K562 (cell line): ENCODE data around the gene FGF21. TPM values are rescaled to one million over a fixed set of nuclear protein-coding genes. Genes with fewer than 3 reads are reported as not detected.
A peak's percentile ranks its signal among the peaks of the same experiment; 100 is the strongest.

ENCODE experiments used
- CBX2 ChIP-seq: fragments of 200-600 bp; sonication (generic); IDR thresholded peaks from one replicate; pipeline ENCODE4 v1.6.1; 2012; ENCODE audit warnings: mild to moderate bottlenecking, low read length, inconsistent platforms; ENCODE audit not compliant: insufficient read depth, poor library complexity, severe bottlenecking
- CTBP1 ChIP-seq: fragments of 450-650 bp; IDR thresholded peaks from 2 replicates; pipeline ENCODE4 v1.6.1; 2016; ENCODE audit warnings: borderline replicate concordance
- FOS ChIP-seq: IDR thresholded peaks from 3 replicates; pipeline ENCODE4 v1.6.1; 2011; ENCODE audit not compliant: insufficient read length; ENCODE audit errors: extremely low read depth
- KDM1A ChIP-seq, 2 experiments: fragments of 450-650 bp; IDR thresholded peaks; 2 replicates each; pipeline ENCODE4 v1.6.1; 2016; ENCODE audit warnings: mild to moderate bottlenecking in 2 of 2
- MYC ChIP-seq, 2 experiments: fragments of 250-450 bp in 1 of 2; sonication (Bioruptor Pico) in 1 of 2; IDR thresholded peaks; 2 replicates each; pipeline versions ENCODE4 v1.5.1 to v1.6.1; 2012 to 2021; ENCODE audit warnings: low read depth in 2 of 2, borderline replicate concordance in 1 of 2, improper control_type of control experiment in 1 of 2, low read length in 1 of 2, mild to moderate bottlenecking in 1 of 2, moderate library complexity in 1 of 2
- NELFE ChIP-seq: IDR thresholded peaks from 2 replicates; pipeline ENCODE4 v1.6.1; 2011; ENCODE audit warnings: mild to moderate bottlenecking; ENCODE audit not compliant: insufficient read depth, insufficient read length
- PHF20 ChIP-seq: fragments of 450-650 bp; IDR thresholded peaks from 2 replicates; pipeline ENCODE4 v1.6.1; 2018; ENCODE audit not compliant: partially characterized antibody
- POLR2G ChIP-seq: fragments of 200-400 bp; formaldehyde crosslinking; IDR thresholded peaks from 2 replicates; pipeline ENCODE4 v1.6.1; 2017; ENCODE audit warnings: low read depth, mild to moderate bottlenecking, antibody characterized with exemption, low read length, moderate library complexity
- RBM39 ChIP-seq: fragments of 200-400 bp; formaldehyde crosslinking; optimal IDR thresholded peaks from 2 replicates; pipeline ENCODE3; 2018; ENCODE audit warnings: low read depth, low read length
- RCOR1 ChIP-seq, 2 experiments: IDR thresholded peaks; 2 replicates each; pipeline ENCODE4 v1.6.1; 2012; ENCODE audit warnings: low read depth in 2 of 2, low read length in 2 of 2, borderline replicate concordance in 1 of 2, improper control_type of control experiment in 1 of 2
- SLC30A9 ChIP-seq: fragments of 250-450 bp; sonication (Bioruptor Pico); IDR thresholded peaks from 2 replicates; pipeline ENCODE4 v1.8.0; 2022; ENCODE audit warnings: mild to moderate bottlenecking, moderate library complexity
- SNRNP70 ChIP-seq: fragments of 200-400 bp; formaldehyde crosslinking; optimal IDR thresholded peaks from 2 replicates; pipeline ENCODE3; 2017; ENCODE audit warnings: low read depth, low read length
- U2AF2 ChIP-seq: fragments of 200-400 bp; formaldehyde crosslinking; optimal IDR thresholded peaks from 2 replicates; pipeline ENCODE3; 2017; ENCODE audit warnings: low read depth, mild to moderate bottlenecking, low read length
- polyA plus RNA-seq, 8 experiments: library from polyadenylated mRNA; depleted of rRNA in 4 of 8; stranded (reverse) in 5 of 8; unstranded in 3 of 8; fragments of >200 nt; fragmentation: Nextera tagmentation in 2 of 8; fragmentation: Illumina TruSeq in 1 of 8; extraction: Ambion mirVana in 2 of 8; extraction: Trizol in 1 of 8; gene quantifications; 2 replicates each; pipeline versions ENCODE4 v1.2.1 to v1.2.3, GENCODE V29; 2011 to 2014; ENCODE audit warnings: inconsistent platforms in 1 of 8, missing spikeins in 1 of 8
- total RNA-seq, 7 experiments: library from RNA; depleted of rRNA in 6 of 7; stranded (reverse); fragments of >200 nt in 6 of 7; fragmentation: Illumina TruSeq in 2 of 7; extraction: Trizol in 2 of 7; gene quantifications; 2 replicates each; pipeline versions ENCODE4 v1.2.1 to v1.2.3, GENCODE V29; 2011 to 2021; ENCODE audit warnings: low replicate concordance in 1 of 7
- TF ChIP-seq, protein P1 (sequence below): sonication (generic); formaldehyde crosslinking; IDR thresholded peaks from 2 replicates; pipeline ENCODE4 v1.8.0; 2023; ENCODE audit warnings: mild to moderate bottlenecking, missing genetic modification reagents
- TF ChIP-seq, protein P2 (sequence below): fragments of 250-450 bp; sonication (Bioruptor Pico); IDR thresholded peaks from 2 replicates; pipeline ENCODE4 v1.4.0; 2020; ENCODE audit warnings: mild to moderate bottlenecking

FGF21 gene
- total and polyA plus RNA-seq, 9 of the 15 experiments (the other 6 are each of a cell fraction or from before 2014, with no cell fraction given), result 0.04 to 0.77 (median 0.09) TPM; not detected in 6

DNA sequence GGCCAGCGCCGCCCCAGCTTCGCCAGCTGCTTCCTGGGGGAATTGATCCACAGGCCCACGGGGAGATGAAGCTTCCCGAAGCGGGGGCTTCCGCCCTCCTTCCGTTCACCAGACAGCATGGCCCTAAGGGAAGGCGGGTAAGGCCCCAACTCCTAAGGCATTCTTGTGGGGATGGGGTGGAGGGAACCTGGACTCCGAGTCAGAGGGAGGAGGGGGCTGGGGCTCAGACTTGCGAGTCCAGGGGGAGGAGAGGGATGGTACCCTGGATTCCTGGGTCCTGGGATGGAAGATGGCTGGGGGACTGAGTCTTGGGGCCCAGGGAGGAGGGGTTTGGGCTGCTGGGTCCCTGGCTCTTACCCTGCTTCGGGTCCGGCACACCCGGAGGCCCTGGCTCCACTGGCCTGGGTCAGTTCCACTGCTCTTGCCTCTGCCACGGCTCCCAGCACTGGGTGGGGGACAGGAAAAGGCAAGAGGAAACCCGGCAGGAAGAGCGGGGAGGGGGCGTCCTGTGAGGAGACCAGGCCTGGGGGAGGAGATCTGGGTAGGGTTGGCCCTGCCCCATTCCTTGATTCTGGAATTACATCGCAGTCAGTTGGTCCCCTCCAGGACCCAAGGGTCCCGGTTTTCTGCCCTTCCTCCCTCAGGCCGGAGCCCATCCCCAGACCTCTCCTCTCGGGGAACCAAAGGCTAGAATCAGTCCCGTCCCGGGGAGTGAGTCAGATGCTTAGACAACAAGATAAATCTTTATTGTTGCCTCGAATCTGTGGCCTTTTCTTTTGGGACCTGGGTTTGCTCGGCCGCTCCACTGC lies 15.0 kb upstream of the FGF21 start, which contains the start of gene RASIP1 (continued):
- TF ChIP-seq MYC (IDR thresholded peaks at IDR 0.05; ENCODE audit: low read depth, low read length) (no peak), MYC (CRISPR knock-in tag; IDR thresholded peaks at IDR 0.05; ENCODE audit: borderline replicate concordance, low read depth) (no peak), CBX2 (no peak), CTBP1 (no peak), KDM1A (IDR thresholded peaks at IDR 0.05) (peak in 1 of 2 experiments; percentile 72; a peak in 2 of 4 replicates), RCOR1 (IDR thresholded peaks at IDR 0.05; ENCODE audit: borderline replicate concordance in 1 of 2, low read depth in 2 of 2, low read length in 2 of 2) (peak in 1 of 2 experiments; percentile 40; a peak in 1 of 4 replicates), PHF20 (no peak), POLR2G (0 out of 2 replicates have a peak, but pooled peaks have one; percentile 49), SLC30A9 (CRISPR knock-in tag) (no peak), U2AF2 (no peak), SNRNP70 (no peak), FOS (no peak), RBM39 (no peak), NELFE (no peak)
- TF ChIP-seq, protein P1, sequence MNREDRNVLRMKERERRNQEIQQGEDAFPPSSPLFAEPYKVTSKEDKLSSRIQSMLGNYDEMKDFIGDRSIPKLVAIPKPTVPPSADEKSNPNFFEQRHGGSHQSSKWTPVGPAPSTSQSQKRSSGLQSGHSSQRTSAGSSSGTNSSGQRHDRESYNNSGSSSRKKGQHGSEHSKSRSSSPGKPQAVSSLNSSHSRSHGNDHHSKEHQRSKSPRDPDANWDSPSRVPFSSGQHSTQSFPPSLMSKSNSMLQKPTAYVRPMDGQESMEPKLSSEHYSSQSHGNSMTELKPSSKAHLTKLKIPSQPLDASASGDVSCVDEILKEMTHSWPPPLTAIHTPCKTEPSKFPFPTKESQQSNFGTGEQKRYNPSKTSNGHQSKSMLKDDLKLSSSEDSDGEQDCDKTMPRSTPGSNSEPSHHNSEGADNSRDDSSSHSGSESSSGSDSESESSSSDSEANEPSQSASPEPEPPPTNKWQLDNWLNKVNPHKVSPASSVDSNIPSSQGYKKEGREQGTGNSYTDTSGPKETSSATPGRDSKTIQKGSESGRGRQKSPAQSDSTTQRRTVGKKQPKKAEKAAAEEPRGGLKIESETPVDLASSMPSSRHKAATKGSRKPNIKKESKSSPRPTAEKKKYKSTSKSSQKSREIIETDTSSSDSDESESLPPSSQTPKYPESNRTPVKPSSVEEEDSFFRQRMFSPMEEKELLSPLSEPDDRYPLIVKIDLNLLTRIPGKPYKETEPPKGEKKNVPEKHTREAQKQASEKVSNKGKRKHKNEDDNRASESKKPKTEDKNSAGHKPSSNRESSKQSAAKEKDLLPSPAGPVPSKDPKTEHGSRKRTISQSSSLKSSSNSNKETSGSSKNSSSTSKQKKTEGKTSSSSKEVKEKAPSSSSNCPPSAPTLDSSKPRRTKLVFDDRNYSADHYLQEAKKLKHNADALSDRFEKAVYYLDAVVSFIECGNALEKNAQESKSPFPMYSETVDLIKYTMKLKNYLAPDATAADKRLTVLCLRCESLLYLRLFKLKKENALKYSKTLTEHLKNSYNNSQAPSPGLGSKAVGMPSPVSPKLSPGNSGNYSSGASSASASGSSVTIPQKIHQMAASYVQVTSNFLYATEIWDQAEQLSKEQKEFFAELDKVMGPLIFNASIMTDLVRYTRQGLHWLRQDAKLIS (CRISPR knock-in tag), result 0 out of 2 replicates have a peak, but pooled peaks have one; percentile 24
- TF ChIP-seq, protein P2, sequence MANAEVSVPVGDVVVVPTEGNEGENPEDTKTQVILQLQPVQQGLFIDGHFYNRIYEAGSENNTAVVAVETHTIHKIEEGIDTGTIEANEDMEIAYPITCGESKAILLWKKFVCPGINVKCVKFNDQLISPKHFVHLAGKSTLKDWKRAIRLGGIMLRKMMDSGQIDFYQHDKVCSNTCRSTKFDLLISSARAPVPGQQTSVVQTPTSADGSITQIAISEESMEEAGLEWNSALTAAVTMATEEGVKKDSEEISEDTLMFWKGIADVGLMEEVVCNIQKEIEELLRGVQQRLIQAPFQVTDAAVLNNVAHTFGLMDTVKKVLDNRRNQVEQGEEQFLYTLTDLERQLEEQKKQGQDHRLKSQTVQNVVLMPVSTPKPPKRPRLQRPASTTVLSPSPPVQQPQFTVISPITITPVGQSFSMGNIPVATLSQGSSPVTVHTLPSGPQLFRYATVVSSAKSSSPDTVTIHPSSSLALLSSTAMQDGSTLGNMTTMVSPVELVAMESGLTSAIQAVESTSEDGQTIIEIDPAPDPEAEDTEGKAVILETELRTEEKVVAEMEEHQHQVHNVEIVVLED (CRISPR knock-in tag), result no peak
- TF ChIP-seq, all 486 proteins: peak for 17
